HG03066 (cell line): ENCODE results near the gene CELA3B.
"Not testable (repeated sequence)": the region's sequence is repeated elsewhere in the genome, so short reads cannot be mapped to it uniquely, and the experiment has no call there.

Experiments used
- ATAC-seq: cut with Tn5 transposase; IDR thresholded peaks from one replicate; pipeline ENCODE4 v1.9.1; 2021; ENCODE audit warnings: low read depth; ENCODE audit not compliant: unreplicated experiment

CELA3B gene

GRCh38 chr1:21974699-21975098 lies 2.1 kb upstream of the CELA3B start:
- ATAC-seq, result not testable (repeated sequence)

- not testable (repeated sequence) for ATAC-seq
Measured at GRCh38 chr1:21975296-21975695, 1.5 kb upstream of the CELA3B start.

GRCh38 chr1:21978209-21978608 lies 1.4 kb downstream of the CELA3B start:
- not testable (repeated sequence) for ATAC-seq

GRCh38 chr1:21980515-21981220 lies 3.8 kb downstream of the CELA3B start:
- ATAC-seq, result not testable (repeated sequence)

DNA sequence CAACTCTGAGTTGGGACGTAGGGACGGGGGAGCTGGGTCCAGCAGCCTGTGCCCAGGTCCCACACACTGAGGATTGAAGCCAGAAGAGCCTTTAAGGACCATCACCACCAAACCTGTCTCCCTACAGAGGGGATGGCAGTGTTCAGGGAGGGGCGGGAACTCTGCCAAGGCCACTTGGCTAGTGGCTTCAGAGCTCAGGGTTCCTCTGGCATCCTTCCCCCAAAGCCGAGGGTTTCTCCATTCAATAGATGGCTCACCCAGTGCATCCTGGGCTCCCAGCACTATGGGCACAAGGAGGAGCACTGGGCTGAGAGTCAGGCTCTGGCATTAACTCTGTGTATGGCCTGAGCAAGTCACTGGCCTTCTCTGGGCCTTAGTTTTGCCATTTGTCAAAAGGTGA lies 4.4 kb downstream of the CELA3B start:
- ATAC-seq, result not testable (repeated sequence)

GRCh38 chr1:21982122-21982521 lies 5.3 kb downstream of the CELA3B start:
- not testable (repeated sequence) for ATAC-seq

GRCh38 chr1:21983539-21983938 lies 6.7 kb downstream of the CELA3B start:
- not testable (repeated sequence) for ATAC-seq

- ATAC-seq, result not testable (repeated sequence)
Measured at GRCh38 chr1:21985893-21986292, 9.1 kb downstream of the CELA3B start.

- ATAC-seq, result not testable (repeated sequence)
Measured at GRCh38 chr1:21986386-21986785, 9.6 kb downstream of the CELA3B start.

GRCh38 chr1:21989672-21990393 lies 13.0 kb downstream of the CELA3B start:
- not testable (repeated sequence) for ATAC-seq

- ATAC-seq, result not testable (repeated sequence)
Measured at GRCh38 chr1:21992186-21992585, 15.4 kb downstream of the CELA3B start.

GRCh38 chr1:21994716-21995115 lies 17.9 kb downstream of the CELA3B start:
- ATAC-seq, result not testable (repeated sequence)

DNA sequence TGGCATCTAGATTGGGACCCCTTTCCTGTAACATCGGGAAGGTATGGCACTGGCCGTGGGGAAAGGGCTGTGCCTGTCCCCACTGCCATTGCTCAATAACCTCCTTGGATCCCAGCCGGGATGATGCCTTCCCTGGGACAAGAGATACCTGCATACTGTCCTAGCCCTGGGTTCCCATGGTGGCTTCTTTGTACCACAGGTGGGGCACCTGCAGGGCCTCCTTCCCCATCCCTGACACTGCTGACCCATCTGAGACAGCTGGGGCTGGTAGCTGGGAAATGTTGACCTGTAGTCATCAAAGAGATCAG lies 19.8 kb downstream of the CELA3B start:
- ATAC-seq, result not testable (repeated sequence)

DNA sequence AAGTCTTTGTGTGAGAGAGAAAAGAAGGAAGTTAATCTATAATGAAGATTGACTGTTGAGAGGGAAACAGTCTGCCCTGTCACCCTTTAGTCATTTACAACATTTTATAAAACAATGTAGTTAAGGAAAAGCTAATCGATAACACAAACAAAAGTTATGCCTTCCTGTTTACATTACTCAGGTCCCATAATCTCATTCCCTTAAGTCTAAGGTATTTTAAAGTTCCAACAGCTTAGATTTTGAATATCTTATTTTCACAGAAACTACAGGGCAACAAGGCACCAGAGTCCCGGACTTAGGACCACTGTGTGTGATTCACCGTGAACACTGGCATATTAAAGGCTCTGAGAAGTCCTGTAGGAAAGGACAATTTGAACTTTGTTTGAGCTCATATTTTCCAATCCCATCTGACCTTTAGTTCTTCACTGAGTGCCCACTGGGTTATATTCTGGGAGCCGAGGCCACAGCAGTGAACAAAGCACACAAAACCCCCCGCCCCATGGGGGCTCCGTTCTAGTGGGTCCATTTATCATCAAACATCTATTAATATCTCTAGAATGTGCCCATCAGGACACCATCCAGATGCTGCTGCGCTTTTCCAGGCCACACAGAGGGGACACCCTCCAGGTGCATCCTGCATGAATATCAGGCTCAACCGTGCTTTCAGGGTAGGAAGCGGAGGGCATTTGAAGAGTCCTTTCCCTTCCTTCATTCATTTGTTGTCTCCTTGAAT lies 21.2 kb downstream of the CELA3B start:
- ATAC-seq, result not testable (repeated sequence)

DNA sequence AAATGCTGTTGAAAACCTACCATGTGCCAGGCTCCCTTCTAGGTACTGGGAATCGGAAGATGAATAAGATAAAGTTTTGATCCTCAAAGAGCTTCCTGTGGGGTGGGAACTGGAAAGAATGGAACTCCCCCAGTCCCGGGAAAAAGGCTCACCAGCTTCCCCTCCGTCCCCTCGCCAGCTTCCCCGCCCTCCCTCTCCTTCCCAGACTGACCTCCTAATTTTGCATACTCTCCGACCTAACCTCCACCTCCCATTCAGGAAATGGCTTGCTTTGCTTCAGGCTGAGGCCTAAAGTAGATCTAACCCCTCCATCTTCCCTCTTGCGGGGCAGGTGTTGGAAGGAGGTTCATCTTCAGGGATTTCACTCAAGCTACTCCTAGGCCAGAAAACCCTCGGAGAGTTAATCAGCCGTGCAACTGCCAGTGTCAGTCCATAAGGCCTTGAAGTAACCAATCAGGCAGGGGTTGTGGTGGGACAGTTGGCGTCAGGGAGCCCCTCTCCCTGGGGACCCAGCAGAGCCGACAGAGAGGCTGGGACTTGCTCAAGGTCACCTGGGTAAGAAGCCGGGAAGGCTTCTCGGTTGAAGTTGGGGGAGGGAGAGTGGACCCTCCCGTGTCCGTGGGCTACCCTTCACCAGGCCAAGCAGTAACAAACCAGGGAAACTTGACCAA lies 21.9 kb downstream of the CELA3B start:
- ATAC-seq, result not testable (repeated sequence)

- not testable (repeated sequence) for ATAC-seq
Measured at GRCh38 chr1:21999645-22000044, 22.8 kb downstream of the CELA3B start.

DNA sequence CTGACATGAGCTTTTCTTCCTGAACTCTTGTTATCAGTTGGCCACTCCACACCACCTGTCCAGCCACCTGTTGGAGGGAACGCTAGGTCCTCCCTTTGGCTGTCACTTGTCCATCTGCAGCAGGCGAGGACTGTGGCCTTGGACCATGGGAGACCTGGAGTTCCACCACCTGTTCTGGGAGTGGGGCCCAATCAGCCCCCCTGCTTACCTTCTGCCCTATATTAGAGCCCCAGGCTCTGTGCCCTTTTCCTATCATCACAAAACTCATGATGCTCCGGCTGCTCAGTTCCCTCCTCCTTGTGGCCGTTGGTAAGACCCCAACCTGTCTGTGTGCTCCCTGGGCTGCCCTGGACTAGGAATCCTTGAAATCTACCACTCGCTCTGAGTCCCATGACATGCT lies 24.6 kb downstream of the CELA3B start, which contains the start of gene CELA3A:
TSS of gene CELA3A (plus strand) at position 249 of the 400 bp plus-strand sequence. CDS start at position 267, 18 bp downstream.
- ATAC-seq, result no peak

DNA sequence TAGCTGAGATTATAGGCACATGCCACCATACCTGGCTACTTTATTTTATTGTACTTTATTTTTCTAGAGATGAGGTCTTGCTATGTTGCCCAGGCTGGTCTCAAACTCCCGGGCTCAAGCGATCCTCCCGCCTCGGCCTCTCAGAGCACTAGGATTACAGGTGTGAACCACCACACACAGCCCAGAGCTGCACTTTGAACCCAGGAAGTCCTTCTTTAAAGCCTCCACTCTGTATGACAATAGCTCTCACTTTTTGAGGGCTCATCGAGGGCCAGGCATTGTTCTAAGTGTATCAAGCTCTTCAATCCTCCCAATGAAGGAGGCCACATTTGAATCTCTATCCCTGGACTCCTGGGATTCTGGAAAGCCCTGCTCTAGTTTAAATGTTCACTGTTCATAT lies 25.6 kb downstream of the CELA3B start:
- not testable (repeated sequence) for ATAC-seq

DNA sequence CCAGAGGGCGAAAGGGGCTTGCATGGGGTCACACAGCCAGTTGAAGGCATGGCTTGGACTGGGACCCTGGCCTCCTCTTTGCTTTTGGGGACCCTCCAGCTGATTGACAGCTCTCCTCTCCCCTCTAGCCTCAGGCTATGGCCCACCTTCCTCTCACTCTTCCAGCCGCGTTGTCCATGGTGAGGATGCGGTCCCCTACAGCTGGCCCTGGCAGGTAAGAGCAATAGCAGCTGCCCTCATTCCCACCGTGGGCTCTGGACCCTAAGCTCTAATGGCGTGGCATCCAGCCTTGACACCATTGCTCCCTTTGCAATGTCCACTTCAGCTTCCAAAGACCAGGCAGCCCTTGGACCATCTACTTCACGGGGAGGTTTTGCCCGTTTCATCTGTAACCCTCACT lies 26.1 kb downstream of the CELA3B start:
- ATAC-seq, result not testable (repeated sequence)

DNA sequence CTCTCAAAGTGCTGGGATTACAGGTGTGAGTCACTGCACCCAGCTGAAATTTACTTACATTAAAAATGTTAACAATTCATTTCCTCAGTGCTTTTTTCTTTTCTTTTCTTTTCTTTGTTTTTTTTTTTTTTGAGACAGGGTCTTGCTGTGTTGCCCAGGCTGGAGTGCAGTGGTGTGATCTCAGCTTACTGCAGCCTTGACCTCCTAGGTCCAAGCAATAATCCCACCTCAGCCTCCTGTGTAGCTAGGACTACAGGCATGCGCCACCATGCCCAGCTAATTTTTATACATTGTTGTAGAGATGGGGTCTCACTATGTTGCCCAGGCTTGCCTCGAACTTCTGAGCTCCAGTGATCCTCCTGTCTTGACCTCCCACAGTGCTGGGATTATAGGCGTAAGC lies 27.1 kb downstream of the CELA3B start:
- not testable (repeated sequence) for ATAC-seq
